ENCODE measurements around the gene TBC1D22A.
"Not testable (repeated sequence)": the region's sequence is repeated elsewhere in the genome, so short reads cannot be mapped to it uniquely, and the experiment has no call there.

TBC1D22A gene

DNA sequence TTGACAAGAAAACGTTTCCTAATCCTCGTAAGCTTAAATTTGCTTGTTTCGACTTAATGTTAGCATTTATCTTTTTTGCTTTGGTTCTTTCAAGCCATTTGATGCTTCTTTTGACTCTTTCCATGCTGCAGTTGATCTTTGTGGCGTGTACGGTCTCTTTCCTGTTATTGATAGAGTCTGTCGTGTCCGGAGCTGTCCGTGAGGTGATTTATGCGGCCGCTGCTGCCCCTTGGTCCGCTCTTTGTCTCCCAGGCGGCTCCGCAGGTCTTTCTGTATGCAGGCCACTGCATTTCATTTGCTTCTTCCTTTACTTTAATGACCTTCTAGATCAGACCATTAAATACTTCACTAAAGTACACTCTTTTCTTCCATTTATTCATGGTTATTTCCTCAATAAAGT lies 50.3 kb downstream of the TBC1D22A start:
- no peak for DNase-seq (ENCODE audit: low read depth in 2 of 2)

DNA sequence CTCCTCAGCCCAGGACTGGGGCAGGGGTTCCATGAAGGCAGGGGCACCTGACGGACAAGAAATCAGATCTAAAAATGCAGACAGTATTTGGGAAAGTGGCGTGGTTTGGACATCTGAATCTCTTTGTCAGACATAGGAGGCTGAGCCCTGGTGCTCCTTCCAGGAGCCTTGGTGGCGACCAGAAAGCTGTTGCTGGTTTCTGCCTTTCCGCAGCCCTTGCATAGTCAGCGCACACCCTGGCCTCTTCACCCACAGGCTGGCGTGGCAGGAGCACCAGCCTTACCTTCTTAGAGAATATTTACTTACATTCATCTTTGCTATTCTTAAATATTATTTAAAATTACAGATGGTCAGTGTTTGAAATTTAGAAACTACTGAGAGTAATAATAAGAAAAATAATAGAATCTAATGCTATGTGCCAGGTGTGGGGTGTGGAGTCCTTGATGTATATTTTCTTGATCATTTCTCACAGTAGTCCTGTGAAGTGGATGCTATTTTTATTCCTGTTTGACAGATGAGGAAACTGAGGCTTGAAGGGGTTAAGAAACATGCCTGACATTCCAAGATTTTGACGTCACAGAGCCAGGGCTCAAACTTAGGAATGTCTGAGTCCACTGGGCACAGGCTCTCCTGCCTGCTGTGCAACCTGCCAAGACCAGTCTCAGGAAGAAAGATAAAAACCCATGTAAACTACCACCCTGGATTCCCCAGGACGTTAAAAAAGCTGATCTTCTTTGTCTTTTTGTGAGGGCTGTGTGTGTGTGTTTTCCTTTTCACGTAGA lies 51.6 kb downstream of the TBC1D22A start:
- DNase-seq (ENCODE audit: low read depth in 2 of 2) = no peak

DNA sequence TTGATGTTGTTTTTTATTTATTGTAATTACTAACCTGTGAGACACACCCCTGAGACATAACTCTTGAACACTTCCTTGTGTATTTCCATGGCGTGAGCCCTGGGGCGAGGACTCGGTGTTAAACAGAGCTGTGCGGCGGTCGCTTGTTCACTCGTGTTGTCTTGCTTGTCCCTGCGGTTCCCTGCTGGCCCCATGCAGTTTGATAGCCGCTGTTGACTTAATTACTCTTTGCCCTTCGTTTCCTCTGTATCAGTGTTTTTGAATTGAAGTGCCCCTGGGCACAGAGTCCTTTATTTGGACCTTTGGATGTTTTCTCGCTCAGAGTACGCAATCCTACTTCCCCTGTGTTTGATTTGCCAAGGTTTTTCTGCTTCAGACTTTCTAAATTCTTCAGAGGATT lies 52.7 kb downstream of the TBC1D22A start:
- DNase-seq (ENCODE audit: low read depth in 2 of 2) = no peak

DNA sequence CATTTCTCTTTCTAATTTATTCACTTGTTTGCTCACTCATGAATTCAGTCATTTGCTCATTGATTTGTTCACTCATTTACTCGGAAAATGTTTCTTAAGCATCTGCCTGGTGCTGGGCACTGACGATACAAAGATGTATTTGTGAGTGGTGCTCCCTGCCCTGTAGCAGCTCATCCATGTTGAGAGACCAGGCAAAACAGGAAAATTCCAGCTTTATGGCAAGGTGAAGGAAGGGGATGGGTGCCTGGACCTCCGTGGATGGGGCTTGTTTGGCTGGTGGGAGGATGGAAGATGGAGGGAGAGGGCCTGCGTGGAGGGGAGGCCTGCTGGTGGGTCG lies 53.1 kb downstream of the TBC1D22A start:
- DNase-seq (ENCODE audit: low read depth in 2 of 2) = no peak

DNA sequence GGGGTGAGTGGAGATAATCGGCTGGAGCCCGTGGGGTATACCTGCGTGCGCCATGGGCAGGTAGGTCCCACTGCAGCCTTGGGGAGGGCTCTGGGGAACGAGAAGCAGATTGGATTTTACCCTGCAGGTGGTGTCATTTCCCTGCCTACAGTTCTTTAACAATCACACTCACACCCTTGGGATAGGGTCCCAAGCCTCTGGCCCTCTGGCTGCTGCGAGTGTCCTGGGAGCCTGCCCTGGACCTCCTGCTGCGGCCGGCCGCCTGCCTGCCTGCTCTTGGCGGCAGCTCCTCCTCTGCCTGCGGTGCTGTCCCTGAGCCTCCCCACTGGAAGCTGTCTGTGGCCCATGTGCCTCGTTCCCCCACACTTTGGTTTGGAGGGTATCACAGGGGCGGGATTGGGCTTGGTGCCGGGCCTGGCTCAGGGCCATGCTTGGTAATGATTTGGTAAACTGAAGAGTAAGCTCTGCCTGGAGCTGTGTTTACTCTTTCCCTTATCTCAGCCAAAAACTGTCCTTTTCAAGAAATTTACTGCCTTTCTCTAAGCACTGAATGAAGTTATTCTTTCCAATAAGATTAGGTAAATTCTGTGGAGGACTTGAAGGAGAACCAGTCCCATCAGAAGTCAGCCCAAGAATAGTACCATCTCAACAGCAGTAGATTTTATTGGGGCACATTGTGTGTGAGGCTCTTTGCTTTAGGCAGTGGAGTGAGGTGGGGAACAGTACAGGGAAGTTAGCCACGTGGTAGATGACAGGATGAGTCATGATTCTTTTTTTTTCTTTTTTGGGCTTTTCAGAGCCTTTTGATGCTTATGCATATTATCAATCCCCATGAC lies 53.7 kb downstream of the TBC1D22A start:
- no peak for DNase-seq (ENCODE audit: low read depth in 2 of 2)

DNA sequence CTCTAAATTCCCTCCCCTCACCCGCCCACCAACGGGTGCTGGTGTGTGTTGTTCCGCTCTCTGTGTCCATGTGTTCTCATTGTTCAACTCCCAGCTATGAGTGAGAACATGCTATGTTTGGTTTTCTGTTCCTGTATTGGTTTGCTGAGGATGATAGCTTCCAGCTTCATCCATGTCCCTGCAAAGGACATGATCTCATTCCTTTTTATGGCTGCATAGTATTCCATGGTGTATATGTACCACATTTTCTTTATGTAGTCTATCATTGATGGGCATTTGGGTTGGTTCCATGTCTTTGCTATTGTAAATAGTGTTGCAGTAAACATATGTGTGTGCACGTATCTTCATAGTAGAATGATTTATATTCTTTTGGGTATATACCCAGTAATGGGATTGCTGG lies 54.9 kb downstream of the TBC1D22A start:
- DNase-seq (ENCODE audit: low read depth in 2 of 2) = not testable (repeated sequence)

DNA sequence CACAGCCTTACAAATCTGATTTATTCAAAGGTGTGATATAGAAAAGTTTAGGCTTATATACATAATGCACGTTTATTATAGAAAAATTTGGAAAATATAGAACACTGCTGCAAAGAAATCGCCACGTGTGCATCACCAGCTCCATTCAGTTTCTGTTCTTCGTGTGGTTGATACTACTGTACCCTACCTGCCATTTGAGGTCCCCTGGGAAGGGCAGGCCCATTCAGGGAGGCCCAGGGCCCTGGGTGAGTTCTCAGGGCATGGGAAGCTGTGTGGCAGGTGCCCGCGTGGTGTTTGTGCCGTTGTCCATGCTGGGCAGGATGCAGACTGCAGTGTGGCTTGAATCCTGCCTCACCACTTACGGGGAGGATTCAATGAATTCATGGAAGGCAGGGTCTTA lies 60.8 kb downstream of the TBC1D22A start:
- DNase-seq (ENCODE audit: low read depth in 2 of 2) = no peak

DNA sequence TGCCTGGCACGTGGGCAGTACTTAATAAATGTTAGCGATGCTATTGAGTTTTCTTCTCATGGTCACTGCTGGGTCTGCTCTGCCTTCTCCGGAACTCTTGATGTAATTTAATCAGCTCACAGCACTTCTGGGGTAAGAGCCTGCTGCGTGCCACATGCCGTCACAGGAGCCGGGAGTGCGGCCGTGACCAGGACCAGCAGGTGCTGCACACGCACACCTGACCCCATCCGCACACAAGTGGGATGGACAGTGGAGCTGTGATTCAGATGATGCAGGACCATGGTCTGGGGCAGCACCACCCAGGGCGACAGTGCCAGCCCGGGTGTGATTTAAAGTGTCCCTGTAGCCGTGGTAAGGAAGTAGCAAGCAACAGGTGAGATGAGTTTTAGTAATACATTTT lies 61.2 kb downstream of the TBC1D22A start:
- no peak for DNase-seq (ENCODE audit: low read depth in 2 of 2)

DNA sequence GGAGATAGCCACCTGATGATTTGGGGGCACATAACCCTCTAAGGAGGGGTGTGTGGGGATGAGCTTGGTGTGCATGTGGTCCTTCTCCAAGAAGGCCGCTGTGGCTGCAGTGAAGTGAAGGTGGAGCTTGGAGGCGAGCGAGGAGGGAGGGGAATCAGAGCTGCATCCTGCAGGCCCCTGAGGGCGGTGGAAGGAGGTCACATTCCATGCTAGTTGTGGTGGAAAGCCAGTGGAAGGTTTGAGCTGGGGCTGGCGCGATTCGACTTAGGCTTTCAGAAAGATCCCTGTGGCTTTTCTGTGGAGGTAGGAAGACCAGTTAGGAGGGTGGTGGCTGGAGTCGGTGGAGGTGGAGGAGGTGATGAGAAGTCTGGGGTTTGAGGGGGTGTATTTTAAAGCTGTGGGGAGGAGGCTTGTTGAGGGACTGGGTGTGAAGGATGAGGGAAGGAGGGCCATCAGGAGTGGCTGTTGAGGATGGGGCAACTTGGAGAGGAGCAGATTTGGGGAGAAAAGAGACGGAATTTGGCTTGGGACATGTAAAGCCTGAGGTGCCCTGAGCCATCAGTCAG lies 62.0 kb downstream of the TBC1D22A start:
- DNase-seq (ENCODE audit: low read depth in 2 of 2) = no peak

DNA sequence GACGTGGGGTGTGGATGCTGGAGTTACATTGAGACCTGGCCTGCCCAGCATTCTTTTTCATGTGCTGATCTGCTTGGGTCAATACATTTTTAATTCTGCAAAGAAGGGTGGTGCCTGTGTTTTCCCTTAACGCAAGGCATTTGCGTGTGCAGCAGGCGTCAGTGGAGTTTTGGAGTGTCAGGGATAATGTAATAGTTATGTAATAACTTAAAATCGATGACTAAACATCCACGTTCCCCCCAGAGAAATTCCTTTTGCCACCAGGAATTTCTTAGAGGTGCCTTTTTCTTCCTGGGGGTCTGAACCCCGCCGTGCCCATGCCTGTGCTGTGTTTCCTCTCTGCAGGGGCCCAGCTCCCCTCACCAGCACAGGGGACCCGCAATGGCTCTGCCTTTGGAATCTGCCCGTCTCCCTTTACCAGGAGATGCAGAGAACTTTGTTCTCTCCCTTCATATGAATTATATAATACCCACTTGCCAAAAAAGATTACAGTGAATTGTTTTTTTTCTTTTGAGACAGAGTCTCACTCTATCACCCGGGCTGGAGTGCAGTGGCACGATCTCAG lies 62.6 kb downstream of the TBC1D22A start:
- no peak for DNase-seq (ENCODE audit: low read depth in 2 of 2)

DNA sequence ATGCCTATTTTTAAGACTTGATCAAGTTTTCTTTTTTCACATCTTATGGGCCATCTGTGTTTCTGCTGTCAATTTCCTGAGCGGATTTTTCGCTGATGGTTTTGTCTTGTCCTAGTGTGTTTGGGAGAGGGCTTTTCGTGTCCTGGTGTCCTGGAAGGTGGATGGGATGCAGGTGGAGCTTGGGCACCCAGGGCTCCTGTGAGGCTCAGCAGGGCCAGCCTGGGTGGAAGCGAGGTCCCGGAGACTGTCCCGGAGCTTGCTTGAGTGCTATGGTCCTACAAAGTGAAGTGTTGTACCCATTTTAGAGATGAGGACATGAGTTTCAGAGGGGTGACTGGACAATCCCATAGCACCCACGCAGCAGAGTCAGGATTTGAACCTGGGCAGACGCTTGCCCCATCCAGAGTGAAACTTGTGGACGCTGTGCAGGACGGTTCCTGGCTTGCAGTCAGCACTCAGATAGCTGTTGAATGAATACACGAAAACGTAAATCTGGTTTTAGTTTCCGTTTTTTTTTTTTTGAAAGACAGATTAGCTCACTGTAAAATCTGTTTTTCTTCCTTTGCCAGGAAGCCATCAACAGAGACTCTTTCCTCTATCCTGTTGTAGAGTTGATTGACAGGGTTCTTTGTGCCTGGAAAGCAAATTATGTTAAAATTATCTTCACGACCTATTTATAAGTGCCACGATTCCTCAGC lies 64.1 kb downstream of the TBC1D22A start:
- no peak for DNase-seq (ENCODE audit: low read depth in 2 of 2)

DNA sequence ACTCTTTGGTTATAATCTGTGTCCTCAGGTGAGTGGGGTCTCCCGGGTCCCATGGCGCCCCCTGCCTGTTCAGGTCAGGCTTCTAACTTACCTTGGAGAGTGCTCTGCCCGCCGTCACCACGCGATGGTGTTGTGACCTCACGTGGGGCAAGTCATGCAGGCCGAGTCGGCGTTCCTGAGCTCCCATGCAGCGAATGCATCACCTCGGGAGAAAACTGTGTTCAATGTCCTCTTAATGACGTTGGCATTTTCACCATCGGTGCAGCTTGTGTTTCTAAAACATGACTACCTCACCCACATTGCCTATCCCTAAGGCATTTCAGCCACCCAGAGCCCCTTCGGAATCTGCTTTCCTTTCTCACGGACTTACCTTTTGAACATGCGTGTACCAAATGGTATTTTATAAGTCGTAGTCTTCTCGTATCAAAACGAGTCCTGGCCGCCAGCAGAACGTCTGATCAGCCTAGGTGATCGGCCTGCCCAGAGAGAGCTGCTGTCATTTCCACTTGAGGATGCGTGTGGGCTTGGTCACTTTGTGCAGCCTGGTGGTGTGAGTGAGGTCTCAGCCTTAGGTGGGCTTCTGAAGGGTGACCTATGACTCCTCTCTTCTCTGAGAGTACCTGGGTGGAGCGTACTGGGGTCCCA lies 64.8 kb downstream of the TBC1D22A start:
- no peak for DNase-seq (ENCODE audit: low read depth in 2 of 2)

DNA sequence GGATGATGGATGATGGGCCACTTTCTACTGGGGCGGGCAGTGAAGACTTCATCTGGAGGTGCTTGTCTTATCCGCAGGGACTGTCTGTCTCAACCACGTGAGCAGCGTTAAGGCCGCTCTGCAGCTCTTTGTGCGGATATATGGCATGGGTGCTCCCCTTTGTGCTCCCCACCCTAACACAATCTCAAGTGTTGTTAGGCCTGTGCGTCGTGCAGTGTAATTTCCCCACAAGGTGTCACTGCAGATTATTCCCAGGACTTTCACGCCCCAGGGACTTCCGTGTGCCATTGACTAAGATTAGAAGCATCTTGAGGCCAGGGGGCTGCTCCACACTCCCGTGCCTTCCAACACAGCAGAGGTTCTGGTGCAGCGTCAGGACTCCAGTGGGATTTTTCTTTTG lies 65.3 kb downstream of the TBC1D22A start:
- no peak for DNase-seq (ENCODE audit: low read depth in 2 of 2)

DNA sequence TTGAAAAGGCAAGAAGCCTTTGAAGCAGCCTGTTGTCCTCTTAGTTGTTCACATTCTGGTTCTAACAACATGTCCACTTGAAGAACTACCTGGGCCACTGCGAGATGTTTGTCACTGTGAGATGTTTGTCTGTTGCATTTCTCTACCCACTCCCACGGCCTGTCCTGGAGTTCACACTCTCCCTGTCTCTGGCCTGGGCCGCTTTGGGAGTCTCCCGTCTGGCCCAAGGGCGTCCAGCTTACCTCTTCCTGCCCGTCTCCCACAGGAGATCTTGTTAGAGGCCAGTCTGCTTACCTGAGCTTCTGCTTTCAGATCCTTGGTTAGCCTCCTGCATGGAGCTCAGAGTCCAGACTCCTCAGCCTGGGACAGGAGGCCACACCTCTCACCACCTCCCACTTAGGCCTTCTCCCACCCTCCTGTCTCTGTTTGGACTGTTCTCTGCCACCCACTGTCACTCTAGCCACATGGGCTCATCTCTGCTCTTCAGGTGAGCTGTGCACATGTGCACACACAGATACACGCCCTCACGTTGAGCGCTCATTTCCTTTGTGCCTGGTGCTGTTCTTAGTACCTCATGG lies 66.0 kb downstream of the TBC1D22A start:
- DNase-seq (ENCODE audit: low read depth in 2 of 2) = no peak

DNA sequence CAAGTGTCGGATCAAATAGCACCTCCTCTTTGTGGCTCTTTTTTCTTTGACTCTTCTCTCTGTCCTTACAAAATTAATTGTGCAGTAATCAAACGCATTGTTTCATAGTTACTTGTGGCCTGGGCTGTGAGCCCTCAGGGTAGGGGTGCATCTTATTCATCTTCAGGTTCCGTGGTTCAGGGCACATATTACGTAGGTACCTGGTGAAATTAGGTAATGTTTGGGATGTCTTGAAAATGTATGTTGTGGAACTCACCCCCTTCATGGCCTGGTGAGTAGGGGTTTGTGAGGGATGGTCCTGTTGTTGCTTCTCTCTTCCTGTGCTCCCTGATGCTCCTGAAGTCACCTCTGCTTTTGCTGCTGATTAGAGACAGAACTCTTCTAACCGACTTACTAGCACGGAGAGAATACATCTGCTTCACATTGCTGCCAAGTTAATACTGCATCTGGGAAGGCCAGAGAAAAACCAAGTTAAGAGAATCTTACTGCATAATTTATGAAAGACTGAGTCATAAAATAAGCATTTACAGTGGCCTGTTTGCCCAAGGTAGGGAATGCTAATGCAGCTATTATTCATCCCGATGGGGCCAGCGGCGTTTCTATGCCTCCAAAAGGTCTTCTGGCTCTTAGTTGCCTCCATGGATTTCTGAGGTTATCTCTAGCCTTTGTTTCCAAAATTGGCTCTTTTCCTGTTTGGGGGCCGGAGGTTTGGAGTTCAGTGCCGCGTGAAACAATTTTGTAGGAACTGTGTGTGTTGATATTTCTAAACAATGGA lies 66.9 kb downstream of the TBC1D22A start:
- no peak for DNase-seq (ENCODE audit: low read depth in 2 of 2)

DNA sequence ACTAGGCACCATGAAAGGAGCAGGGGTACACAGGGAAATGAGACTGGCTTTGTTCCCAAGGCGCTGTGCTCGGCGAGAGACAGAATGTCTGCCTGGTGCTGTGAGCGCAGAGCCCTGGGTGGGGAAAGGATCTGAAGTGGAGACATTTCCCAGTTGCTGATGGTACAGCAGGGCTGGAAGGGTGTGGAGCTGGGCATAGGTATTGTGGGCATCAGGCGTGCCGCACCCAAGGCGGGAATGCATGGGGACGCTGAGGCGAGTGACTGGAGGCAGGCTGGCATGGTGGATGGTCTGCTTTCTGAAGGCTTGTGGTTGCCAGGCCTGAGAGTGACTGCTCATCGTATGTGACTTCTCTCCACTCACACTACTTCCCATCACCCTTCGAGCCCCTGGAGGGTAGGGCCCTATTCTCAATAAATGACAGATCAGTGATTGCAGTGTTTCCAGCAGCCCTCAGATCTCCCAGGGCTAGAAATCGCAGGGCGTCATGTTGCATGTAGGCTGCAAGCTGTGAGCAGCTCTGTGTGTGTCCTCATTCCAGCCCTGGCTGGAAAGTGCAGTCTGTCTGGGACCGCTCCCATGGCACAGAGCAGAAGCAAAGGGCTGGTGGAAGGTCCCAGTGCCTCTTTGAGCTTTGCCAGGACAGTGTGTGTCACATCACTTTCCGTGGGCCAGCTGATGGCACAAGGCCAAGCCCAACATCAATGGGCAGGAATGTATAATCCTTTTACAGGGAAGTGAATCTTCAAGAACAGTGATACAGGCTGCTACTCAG lies 67.7 kb downstream of the TBC1D22A start:
- DNase-seq (ENCODE audit: low read depth in 2 of 2) = no peak

DNA sequence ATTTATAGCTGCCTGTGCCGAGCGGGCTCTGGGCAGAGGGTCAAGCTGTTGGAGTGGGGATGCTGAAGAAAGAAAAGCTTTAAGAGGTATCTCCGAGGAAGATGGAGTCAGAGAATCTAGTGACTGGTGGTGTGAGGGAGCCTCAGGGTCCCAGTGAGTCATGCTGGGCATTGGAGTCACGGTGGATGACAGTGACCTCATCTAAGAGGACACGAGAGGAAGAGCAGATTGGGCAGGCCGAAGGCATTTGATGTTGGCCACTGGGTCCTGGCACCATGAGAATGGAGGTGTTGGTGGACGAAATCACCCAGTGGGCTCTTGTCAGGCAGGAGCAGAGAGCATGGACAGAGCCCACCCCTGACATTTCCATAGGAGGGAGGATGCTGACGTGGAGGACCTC lies 68.4 kb downstream of the TBC1D22A start:
- DNase-seq (ENCODE audit: low read depth in 2 of 2) = no peak

DNA sequence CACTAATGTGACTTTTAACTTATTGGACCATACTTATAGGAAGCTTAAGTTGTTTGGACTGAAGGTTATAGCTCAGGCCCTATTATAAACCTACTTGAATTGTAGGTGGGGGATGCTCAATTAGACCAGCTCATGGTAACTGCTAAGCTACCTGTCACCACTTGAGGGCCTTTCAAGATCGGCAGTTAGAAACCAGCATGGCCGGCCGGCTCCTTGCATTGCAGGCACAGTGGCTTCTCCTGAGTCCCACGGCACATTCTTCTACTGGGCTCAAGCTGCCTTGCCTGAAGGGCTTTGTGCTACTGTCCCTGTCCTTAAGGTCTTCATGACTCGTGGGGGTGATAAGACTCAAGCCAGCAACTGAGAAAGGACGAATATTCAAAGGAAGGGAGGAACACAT lies 70.8 kb downstream of the TBC1D22A start:
- no peak for DNase-seq (ENCODE audit: low read depth in 2 of 2)

DNA sequence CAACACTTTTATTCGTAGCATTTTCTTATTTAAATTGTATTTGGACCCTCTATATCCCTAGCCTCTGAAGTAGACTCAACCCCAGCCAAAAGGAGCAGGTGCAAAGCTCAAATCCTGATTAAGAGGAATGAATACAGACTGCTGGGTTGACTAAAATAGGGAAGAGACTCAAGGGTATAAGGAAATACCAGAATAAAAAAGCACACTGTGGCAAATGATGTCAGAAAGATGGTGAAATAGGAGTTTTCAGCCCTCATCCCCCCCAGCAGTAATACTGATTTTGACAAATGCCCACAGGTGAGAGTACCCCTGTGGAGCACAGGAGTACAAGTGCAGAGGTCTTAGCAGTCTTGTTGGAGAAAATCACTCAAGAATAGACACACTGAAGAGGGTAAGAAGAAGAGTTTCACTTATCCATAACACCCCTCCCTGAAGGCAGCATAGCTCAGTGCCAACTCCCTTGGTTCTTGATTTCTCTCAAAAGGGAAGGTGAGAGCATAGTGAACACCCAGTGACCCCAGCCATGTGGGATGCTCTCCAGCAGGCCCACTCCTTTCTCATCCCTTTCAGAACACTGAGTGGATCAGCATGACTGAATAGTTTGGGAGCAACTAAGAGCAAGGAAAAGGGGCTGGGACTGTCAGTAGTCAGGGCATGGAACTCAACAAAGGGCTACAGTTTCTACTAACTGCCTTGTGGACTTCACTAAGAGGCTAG lies 71.7 kb downstream of the TBC1D22A start:
- DNase-seq (ENCODE audit: low read depth in 2 of 2) = no peak

Data from stimulated activated CD8-positive, alpha-beta memory T cell treated with anti-CD3 and anti-CD28 coated beads, Interleukin-15, amount 100 ng/mL, for 48 hours (primary cell).